Right renal cortex interstitium (tissue), 3 donors: Measurements from ENCODE around the gene KLK1. TPM values are rescaled to one million over a fixed set of nuclear protein-coding genes. Genes with fewer than 3 reads are reported as not detected.
"Not testable (repeated sequence)": the region's sequence is repeated elsewhere in the genome, so short reads cannot be mapped to it uniquely, and the experiment has no call there.

Experiments used
- DNase-seq, 3 donors: peaks; one replicate each; pipeline ENCODE4 v3.0.0-alpha.2; 2013; ENCODE audit warnings: low read depth in 3 of 3, low spot score in 2 of 3
- polyA plus RNA-seq, 3 donors: library from polyadenylated mRNA; unstranded; fragments of 120-200 nt; gene quantifications; one replicate each; pipeline ENCODE4 v1.2.1, GENCODE V29; 2013; ENCODE audit not compliant: insufficient read length in 3 of 3

The KLK1 gene
- polyA plus RNA-seq, 3 donors, result 1.7 to 1.8 (median 1.8) TPM

- DNase-seq, result no peak
Measured at GRCh38 chr19:50794074-50794875, 29.3 kb downstream of the KLK1 start.

DNA sequence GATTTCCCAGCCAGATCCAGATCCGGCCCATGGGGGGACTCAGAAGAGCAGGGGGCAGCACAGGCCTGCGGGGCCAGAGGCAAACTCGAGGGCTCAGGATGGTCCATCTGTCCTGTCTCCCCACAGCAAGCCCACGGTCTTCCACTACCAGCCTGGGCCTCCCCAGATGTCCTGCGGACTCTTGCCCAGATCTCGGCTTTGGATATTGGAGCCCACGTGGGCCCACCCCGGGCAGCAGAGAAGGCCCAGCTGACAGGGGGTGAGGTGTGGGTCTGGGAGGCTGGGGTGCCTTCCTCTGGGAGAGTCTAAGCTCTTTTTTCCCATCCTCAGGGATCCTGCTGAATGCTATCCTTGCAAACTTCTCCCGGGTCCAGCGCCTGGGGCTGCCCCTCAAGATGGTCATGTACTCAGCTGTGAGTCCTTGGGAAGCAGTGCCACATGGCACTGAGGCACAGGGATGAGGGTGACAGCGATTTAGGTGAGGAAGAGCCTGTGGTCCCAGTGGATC is 30.0 kb downstream of the KLK1 start:
- DNase-seq, result no peak

- DNase-seq, result no peak
Measured at GRCh38 chr19:50792272-50793250, 31.0 kb downstream of the KLK1 start.

- no peak for DNase-seq
Measured at GRCh38 chr19:50791594-50792271, 31.9 kb downstream of the KLK1 start.

- DNase-seq, result no peak
Measured at GRCh38 chr19:50790922-50791467, 32.6 kb downstream of the KLK1 start.

GRCh38 chr19:50790396-50790795 is 33.2 kb downstream of the KLK1 start, which contains the start of gene ACP4:
Gene ACP4, plus strand, starts transcription at chr19:50790415. Its CDS starts 0 bp downstream, at chr19:50790415.
- no peak for DNase-seq

GRCh38 chr19:50785329-50785728 is 38.3 kb downstream of the KLK1 start:
- DNase-seq, result no peak

DNA sequence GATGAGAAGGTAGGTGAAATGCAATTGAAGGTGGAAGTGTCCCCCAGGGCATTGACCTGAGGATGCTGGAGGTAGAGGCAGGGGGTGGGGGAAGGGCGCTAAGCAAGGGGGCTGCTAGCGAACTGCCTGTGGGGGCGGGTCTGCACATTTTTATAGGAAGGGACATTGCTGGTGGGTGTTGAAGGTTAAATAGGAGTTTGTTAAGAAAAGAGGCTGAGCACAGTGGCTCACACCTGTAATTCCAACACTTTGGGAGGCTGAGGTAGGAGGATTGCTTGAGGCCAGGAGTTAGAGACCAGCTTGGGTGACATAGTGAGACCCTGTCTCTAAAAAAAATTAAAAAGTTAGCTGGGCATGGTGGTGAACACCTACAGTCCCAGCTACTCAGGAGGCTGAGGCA is 38.9 kb downstream of the KLK1 start:
- DNase-seq, result no peak

GRCh38 chr19:50783848-50784152 is 39.8 kb downstream of the KLK1 start:
- not testable (repeated sequence) for DNase-seq

GRCh38 chr19:50780753-50781435 is 42.7 kb downstream of the KLK1 start:
- DNase-seq, result no peak

GRCh38 chr19:50779504-50780457 is 43.8 kb downstream of the KLK1 start:
- DNase-seq, result no peak

- DNase-seq, result no peak
Measured at GRCh38 chr19:50778906-50779430, 44.6 kb downstream of the KLK1 start.

DNA sequence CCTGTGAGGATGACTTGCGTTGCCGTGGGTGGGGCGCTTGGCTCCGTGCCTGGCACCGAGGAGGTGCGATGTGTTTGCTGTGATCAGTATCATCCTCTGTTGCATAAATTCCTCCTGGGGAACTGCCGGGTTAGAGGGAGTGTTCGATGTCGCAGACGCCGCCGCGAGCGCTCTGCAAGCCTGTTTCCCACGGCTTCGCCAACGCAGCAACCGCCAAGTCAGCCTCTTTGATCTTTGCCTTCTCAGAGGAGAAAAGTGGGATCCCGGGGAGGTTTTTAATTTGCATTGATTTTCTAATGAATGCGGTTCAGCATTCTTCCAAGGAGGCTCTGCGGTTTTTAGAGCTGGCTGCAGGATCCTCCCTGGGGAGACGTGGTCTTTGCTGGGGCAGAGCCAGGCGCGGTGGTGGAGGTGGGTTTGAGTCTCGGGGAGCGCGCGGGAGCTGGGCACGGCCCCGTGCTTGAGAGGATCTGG is 45.7 kb downstream of the KLK1 start:
- no peak for DNase-seq

- no peak for DNase-seq
Measured at GRCh38 chr19:50777261-50777660, 46.3 kb downstream of the KLK1 start.

DNA sequence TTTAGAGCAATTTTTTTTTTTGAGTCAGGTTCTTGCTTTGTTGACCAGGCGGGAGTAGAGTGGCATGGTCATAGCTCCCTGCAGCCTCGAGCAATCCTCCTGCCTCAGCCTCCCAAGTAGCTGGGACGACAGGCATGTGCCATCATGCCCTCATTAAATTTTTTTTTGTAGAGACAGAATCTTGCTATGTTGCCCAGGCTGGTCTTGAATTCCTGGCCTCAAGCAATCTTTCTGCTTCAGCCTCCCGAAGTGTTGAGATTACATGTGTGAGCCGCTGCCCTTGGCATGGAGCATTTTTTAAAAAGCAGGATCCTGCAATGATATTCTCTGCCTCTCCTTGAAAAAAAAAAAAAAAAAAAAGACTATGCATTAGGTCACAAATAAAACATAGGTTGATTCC is 47.5 kb downstream of the KLK1 start:
- no peak for DNase-seq

DNA sequence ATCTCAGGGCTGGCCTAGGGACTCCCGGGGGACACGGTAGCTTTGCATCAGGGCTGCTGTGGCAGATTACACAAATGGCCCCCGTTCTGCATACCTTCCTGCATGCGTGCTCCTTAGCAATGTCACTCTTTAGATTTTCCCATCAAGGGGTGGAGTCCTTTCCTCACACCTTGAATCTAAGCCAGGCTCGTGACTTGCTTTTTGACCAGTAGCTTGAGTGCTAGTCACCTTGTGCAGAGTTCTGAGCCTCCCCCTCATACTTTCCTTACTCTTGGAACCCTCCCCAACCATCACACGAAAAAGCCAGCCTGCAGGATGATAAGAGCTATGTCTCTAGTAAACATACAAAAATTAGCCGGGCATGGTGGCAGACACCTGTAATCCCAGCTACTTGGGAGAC is 50.1 kb downstream of the KLK1 start:
- DNase-seq, result not testable (repeated sequence)

GRCh38 chr19:50772912-50773311 is 50.7 kb downstream of the KLK1 start:
- not testable (repeated sequence) for DNase-seq

GRCh38 chr19:50772476-50772875 is 51.1 kb downstream of the KLK1 start:
- DNase-seq, result no peak
